HG03025 (cell line): ENCODE data around the gene OPCML.

Source experiments
- ATAC-seq: cut with Tn5 transposase; IDR thresholded peaks from one replicate; pipeline ENCODE4 v1.9.1; 2021; ENCODE audit warnings: mild to moderate bottlenecking, moderate library complexity; ENCODE audit not compliant: unreplicated experiment, low FRiP score

OPCML gene

DNA sequence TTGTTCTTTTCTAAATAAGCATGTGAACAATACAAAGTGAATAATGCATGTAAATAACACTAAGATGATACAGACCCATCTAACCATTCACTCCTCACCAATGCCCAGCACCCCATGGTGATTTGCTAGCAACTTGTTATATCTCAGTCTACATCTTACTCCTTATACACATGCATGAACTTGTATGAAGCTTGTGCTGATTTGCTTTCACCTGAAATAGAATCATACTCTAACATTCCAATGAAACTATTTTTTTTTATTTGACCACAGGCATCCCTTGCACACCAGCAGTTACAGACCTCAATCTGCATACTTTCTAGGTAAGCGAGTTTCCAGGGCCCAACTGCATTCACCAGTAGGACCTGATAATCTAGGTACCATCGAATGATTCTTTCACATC is 873.6 kb downstream of the OPCML start:
- ATAC-seq, result no peak

DNA sequence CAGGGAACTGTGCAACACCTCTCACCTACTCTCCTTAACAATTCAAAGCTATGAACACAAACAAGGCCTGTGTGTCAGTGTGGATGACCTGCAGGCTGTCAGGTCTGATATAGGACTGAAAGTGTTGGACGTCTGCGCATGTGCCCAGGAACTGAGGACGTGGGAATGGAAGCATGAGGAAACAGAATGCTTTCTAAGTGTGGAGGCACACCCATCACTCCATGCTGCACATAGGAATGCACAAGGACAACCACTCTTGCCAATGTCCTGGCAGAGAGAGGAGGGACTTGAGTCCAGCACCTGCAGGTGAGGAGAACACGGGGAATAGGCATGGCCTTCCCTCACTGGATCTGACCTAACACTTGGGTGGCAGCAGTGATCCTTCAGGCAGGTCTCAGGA is 874.3 kb downstream of the OPCML start:
- ATAC-seq, result no peak

DNA sequence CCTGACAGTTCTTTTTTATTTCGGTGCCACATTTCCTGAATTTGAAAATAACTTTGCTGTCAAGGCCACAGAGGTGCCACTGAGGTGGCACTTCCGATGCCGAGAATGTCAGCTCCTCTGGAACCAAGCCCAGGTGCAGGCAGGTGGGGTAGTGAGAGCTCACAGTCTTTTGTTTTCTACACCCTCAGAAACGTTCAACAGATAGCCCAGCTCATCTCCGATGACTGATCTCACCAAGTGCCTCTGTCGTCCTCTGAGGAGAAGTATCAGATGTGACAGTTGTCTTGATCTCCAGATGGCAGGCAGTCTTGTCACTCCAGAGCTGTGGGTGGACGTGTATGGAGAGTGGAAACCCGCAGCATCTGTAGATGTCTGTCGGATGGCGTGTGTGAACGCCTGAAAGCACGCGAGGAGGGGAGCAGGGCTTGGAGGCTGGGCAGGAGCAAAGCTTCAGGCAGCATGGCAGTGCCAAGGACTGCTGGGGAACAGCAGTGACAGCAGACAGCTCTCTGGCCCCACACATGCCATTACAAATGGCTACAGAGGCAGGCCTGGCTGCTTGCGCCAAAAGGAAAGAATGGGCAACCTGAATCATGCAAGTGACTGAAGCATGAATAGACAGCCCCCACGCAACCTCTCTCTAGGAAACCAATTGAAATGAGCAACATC is 877.0 kb downstream of the OPCML start:
- ATAC-seq, result no peak

DNA sequence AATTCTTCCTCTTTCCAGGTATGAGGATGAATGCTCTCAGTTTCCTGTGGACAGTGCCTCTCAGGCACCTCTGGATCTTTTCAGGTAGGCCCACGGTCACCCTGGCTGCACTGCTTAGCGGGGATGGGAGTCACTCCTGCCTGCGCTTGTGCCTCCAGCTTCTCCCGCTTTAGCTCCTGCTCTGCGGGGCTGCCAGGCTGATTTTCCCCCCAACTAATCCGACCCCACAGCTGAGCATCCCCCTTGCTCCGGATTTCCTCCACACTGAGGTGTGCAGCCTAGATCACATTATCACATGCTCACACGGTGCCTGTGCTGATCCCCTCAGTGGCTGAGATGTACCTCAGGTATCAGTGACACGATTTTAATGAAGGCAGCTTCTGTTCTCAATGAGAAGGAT is 879.1 kb downstream of the OPCML start:
- ATAC-seq, result no peak

DNA sequence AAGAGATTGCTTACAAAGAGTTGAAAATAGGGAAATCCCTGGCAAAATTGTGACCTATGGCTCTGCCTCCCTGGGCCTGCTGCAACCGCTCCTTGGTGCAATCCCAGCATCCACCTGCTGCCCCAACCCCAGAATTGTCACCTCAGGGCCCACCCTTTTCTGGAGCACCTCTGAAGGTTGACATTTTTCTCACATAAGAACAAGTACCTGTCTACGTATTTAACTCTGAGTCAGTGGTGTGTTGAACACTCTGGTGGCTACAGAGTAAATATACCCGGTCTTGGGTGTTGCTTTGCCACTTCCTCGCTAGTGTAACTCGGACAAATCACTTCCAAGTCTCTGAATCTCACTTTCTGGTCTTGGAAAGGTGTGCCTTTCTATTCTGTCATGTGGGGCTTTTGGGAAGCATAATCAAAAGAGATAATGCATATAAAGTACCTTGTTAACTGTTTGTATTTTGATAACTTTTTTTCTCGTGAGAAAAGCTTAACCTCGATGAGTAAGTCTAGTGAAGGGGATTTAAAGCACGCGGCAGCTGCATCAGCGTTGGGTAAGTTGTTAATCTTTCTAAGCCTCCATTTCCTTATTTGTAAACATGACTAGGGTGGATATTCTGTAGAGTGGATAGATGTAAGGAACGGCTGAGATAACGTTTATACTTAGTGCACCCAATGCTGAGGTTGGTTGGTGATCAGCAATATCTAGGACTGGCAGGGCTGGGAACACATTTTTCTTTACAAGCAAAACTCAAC is 881.2 kb downstream of the OPCML start:
- no peak for ATAC-seq

DNA sequence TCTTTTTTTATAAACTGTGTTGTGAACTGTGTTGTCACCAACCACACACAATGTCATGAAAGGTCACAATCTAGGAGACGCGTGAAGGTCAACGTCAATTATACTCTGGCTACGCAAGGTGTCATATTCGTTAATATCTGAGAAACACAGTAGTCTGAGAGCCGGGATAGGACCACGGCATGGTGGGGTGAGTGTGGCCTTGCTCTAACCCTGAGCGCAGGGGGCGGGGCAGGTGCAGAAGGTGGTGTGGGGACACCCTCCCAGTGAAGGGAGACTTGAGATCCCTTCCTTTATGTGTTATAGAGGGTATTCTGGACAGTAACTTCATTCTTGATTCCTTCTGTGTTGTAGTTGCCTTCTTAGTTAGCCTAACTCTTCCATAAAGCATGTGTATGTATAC is 883.0 kb downstream of the OPCML start:
- no peak for ATAC-seq

DNA sequence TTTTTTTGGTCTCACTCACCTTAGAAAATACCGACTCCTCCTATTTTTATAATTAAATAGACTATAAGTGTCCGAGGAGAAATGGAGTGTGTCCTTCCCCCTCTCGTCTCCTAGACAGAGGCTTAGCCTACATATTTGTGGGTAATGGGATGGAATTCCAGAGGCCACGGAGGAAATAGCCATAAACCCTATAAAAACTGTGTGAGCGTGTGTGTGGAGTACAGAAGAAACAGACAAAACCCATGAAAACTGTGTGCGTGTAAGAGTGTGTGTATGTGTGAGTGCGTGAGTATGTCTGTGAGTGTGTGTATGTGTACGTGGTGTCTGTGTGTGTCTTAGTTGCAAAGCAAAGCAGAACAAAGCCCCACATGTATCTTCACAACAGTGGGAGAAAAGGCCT is 883.5 kb downstream of the OPCML start:
- no peak for ATAC-seq

DNA sequence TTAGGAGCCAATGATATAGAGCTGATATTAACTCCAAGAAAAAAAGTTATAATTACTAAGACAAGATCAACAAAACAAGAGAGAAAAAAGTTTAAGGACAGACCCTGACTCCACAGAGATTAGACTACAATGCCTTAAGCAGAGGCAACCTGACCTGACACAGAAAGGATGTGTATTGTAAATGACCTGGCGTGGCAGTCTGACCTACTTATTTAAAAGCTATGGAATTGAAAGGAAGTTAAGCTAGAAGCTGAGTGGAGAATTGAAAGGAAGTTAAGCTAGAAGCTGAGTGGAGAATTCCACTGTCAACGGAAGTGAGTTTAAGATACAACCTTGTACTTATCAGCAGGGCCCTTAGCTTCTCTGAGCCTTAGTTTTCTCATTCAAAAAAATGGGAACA is 885.4 kb downstream of the OPCML start:
- no peak for ATAC-seq

DNA sequence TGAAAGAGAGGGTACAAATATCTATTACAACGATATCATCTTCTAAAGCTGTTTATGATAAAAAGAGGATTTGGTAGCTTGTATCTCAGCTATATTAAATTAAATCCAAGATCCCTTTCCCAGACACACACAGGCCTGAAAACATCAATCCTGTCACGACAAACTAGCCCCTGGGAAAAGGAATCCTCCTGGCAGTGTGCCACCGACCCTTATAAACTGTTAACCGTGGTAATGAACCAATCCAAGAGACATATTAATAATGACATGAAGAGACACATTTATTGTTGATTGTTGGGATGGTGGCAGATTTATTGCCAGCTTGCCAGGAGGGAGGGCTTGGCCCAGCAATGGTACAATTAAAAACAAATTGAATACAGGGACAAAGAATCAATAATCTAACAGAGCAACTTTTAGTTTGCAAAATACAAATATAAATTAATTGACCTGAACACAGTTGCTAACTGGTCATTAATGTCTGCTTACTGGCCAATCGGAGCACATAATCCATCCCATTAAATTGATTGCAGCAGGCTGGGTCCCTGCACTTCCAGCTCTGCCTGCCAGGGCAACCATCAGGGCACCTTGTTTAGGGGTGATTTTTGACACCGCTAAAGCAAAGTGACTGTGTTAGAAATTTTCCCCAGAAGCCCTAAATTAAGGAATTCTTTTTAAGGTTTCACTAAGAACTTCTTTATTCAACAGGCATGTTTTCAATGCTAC is 887.6 kb downstream of the OPCML start:
- no peak for ATAC-seq

DNA sequence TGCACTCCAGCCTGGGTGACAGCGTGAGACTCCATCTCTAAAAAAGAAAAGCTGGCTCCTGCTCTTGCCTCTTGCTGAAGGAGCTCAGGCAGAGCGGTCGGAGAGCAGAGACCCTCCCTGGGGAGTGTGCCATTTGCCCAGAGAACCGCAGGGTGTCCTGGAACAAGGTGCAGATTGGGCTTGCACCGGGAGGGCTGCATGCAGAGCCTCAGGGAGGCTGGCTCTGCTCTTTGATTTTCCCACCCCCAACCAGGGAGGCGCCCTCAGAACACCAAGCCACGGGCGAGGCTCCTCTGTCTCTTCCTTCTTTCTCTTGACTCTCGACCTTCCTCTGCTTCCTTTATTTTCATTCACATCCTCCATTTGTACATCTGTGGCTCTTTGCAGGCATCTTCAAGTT is 889.1 kb downstream of the OPCML start:
- ATAC-seq, result no peak

DNA sequence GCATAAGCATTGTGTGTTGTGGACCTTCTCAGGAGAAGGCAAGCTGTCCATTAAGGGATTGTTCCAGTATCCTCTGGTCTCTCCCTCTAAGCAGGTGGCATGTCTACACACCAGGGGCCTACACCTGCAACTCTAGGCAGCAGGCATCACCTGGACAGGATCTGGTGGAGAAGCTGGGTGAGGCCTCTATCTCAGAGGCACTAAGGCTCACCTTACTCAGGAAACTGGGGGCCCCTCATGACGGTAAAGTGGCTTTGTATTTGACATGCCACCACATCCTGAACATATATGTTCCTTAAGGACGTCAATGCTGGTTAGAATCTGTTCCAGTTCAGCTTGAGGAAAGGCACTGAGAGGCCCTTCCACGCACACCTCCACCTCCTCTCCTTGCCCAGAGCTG is 891.3 kb downstream of the OPCML start:
- ATAC-seq, result no peak

DNA sequence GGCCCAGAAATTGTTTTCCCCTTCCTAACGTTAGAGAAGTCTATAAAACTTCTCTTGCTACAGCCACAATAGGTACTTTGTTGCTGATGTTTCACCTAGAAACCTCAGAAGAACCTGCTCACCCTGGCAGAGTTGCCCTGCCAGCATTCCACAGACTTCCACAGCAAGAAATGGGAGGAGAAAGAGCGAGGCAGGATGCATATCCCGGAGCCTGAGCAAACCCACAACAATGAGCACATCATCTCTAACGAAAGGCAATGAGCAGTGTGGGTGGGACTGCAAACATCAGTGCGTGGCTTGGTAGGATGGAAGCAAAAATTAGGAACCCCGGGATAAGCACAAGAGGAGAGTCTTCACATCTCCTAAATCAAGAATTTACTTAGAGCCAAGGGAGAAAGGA is 892.3 kb downstream of the OPCML start:
- ATAC-seq, result no peak

DNA sequence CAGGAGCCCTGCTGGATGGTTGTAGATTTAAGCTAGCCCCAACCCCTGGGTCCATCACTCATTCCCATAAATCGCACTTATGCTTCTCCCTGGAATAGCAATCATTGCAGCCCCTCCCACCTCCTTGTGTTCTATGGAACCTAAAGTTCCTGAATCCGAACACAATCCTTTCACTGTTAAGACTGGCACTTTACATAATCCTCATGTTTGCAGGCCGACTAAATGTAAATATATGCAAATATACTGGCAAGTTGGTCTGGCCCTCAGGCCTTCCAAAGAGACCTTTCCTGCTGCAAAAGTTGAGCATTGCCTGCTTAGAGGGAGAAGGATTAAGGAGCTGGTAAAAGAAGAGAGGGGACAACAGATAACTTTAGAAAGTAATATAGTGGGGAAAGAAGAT is 892.9 kb downstream of the OPCML start:
- no peak for ATAC-seq

DNA sequence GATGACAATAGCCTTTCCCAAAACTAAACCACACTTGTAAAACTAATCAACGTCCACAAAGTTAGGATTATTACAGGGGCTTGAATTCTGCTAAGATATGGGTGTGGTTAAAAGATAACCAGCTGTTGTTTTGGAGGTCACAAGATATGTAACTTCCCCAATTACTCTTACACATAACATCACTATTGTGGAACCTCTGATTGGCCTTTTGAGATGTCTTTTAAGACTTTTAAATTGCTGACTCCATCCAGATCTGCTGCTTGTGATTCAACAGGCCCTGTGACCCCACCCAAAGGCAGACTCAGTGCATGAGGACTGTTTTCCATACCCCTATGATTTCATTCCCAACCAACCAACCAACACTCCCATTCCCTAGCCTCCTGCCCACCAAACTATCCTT is 893.9 kb downstream of the OPCML start:
- no peak for ATAC-seq

DNA sequence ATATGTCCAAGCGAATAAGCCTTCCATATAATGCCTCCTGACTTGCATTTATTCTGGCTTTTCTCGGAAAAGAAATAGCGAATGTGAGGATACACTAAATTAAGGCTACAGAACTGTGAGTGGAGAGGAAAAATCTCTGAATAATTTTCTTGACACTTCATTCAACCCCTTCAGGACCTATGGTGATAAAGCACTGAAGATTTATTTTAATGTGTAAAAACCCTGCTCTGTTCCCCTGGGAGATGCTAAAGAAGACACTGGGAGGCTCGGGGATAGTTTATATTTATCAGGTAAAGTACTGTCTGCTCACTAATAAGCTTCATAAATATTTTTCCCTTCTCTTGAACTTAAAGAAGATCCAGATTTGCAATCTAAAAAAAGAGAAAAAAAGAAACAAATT is 895.8 kb downstream of the OPCML start:
- no peak for ATAC-seq

DNA sequence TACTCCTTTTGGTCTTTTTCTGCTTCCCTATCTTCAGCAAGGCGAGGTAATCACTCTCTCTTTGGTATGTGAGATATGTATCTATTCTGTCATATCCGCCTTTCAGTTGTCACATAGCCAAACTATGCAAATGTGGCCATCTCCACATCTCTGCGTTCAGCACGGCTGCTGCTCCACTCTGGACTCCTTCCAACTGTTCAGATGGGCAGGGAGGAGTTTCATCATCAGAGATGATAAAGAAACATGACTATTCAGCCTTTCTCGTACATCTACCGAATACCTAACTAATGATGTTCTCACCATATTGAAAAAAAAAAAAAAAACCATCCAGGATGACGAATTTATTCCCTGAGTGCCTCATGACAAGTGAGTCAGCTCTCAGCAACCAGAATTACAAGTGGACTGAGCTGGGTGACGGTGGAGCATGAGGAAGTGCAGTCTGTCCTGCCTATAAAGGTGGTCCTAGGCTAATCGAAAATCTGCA is 899.6 kb downstream of the OPCML start:
- ATAC-seq, result no peak

DNA sequence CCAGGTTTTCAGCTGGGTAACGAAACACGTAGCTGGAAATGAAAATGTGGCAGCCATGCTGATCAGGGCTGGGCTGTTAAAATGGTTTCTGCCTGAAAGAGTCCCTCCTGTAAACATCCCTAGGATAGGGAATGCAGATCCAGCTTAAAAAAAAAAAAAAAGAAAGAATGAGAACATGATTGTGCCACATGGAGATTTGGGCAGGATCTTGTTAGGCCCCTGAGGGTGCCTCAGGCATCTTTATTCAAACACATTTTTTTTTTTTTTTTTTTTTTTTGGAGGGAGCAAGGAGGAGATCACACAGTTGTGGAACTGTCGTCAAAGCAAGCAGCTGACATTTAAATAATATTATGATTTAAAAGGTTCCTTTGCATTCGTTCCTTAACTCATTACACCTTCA is 900.3 kb downstream of the OPCML start:
- ATAC-seq, result no peak

DNA sequence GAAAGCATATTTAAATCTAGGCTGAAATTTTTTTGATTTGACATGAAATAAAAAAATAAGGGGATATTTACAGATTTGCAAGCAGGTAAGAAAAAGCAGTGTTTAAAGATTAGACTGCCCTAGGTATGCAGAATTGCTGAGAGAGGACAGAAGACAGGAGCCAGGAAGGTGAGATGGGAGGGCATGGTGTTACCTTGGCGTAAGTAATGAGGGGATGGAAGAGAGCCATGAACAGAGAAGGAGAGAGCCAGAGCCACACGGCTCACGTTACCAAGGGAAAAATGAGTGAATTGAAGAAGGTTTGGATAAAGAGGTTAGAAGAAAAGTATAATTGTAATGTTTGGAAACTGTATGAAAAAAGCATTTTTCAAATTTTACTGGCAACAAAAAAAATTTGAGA is 904.3 kb downstream of the OPCML start:
- ATAC-seq, result no peak

DNA sequence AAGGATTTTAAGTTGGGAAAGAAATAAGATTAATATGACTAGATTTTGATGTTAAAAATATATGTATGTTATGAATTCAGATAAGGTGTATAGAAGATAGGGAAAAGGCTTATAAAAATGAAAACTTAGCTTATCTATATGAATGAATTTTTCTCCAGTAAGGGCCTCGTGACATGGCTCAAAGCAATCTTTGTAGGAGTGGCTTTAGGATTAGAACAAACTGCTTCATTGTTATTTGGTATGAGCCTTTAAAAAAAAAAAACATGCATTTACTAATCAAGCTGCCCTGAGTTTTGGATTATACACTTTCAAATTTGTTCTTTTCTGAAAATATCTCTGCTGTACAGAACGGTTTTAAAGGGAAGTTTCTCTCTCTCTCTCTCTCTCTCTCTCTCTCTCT is 905.9 kb downstream of the OPCML start:
- no peak for ATAC-seq

DNA sequence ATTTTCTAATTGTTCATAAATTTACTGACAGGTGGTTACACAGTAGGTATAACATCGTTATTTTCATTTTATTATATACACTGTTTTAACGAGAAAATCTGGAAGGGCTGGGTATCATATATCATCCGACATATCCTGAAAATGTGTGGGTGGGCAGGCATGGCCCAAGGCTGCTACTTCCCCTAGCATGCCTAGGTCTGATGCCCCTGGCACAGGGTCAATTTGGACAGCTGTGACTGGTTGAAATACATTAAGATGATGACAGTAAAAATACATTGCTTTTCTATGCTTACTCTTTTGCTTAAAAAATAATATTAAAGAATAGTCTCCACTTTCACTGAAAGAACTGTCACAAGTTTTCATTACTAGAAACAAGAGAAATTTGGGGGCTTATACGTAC is 908.8 kb downstream of the OPCML start:
- no peak for ATAC-seq

DNA sequence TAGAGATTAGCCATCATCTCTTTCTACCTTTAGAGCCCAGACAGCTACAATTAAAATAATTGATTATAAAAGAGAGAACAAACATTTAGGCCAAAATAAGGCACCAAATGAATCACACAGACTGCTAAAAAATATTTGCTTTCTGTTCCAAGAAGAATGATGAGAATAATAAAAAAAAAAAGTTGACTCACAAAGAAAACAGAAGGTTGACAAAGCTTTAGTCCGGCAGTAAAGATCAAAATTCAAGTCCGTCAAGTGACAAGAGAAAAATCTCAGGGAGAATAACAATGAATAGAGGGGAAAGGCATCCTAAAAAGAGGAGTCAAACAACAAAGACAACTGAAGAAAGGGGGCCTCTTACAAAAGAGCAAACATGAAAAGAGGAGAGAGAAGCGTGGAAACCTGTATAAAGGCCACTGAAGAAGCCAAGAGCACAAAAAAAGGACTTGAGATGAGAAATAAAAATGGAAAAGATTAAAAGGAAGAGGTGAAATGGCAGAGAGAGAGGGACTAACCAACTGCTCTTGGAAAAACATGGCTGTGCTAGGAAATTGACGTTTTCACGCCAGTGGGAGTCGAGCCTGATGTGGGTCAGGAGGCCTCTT is 910.2 kb downstream of the OPCML start:
- no peak for ATAC-seq
